Gastroesophageal sphincter (tissue), 4 donors: ENCODE results near the gene PKD2. TPM values are rescaled to one million over a fixed set of nuclear protein-coding genes. Genes with fewer than 3 reads are reported as not detected.

ENCODE experiments used
- ATAC-seq: fragments of 150-250 bp; one replicate; pipeline ENCODE4 v1.9.1; 2016; ENCODE audit warnings: mild to moderate bottlenecking, moderate library complexity
- H3K27ac ChIP-seq, 4 donors: fragments of 200-600 bp; sonication (generic) in 3 of 4; 1 replicate in 3 of 4; 2 replicates in 1 of 4; pipeline ENCODE4 v1.5.1; 2016 to 2019
- H3K27me3 ChIP-seq: fragments of 200-600 bp; sonication (generic); one replicate; pipeline ENCODE4 v1.5.1; 2019
- H3K36me3 ChIP-seq, 2 donors: fragments of 200-600 bp; sonication (generic); one replicate each; pipeline ENCODE4 v1.5.1; 2019; ENCODE audit warnings: control low read depth in 1 of 2
- H3K4me1 ChIP-seq, 3 donors: fragments of 200-600 bp; sonication (generic); 1 replicate in 2 of 3; 2 replicates in 1 of 3; pipeline ENCODE4 v1.5.1; 2016 to 2019; ENCODE audit warnings: control low read depth in 2 of 3
- H3K4me3 ChIP-seq, 2 donors: fragments of 200-600 bp; sonication (generic); one replicate each; pipeline ENCODE4 v1.5.1; 2019; ENCODE audit warnings: mild to moderate bottlenecking in 1 of 2, moderate library complexity in 1 of 2
- H3K9me3 ChIP-seq, 3 donors: fragments of 200-600 bp; sonication (generic); one replicate each; pipeline ENCODE4 v1.5.1; 2017 to 2019; ENCODE audit warnings: control low read depth in 2 of 3
- EP300 ChIP-seq: sonication (generic); formaldehyde crosslinking; IDR thresholded peaks from one replicate; pipeline ENCODE4 v1.6.1; 2017; ENCODE audit warnings: antibody characterized with exemption, mild to moderate bottlenecking
- POLR2A ChIP-seq, 2 donors: fragments of 450-650 bp; IDR thresholded peaks; one replicate each; pipeline ENCODE4 v1.6.1; 2017; ENCODE audit warnings: antibody characterized with exemption in 2 of 2, mild to moderate bottlenecking in 2 of 2, moderate library complexity in 1 of 2
- POLR2AphosphoS5 ChIP-seq: sonication (generic); formaldehyde crosslinking; IDR thresholded peaks from one replicate; pipeline ENCODE4 v1.6.1; 2017; ENCODE audit warnings: antibody characterized with exemption
- WGBS, 2 donors: methylation state at CpG; one replicate each; pipeline ENCODE4 v1.1.5; 2018; ENCODE audit warnings: low coverage in 1 of 2; 5-methylcytosine and 5-hydroxymethylcytosine counted together
- total RNA-seq, 4 donors: library from RNA; depleted of rRNA; stranded (reverse); fragments of >200 nt; gene quantifications; one replicate each; pipeline ENCODE4 v1.1.0, GENCODE V29; 2016
- TF ChIP-seq, protein P1 (sequence below), 4 experiments: fragments of 200-600 bp in 2 of 4; fragments of 450-650 bp in 2 of 4; sonication (generic) in 1 of 4; IDR thresholded peaks; one replicate each; pipeline ENCODE4 v1.5.1; 2017 to 2019; ENCODE audit warnings: antibody characterized with exemption in 4 of 4, mild to moderate bottlenecking in 2 of 4, moderate library complexity in 2 of 4

The PKD2 gene
- total RNA-seq, 4 donors from 2014 or later, result 84.5 to 125 (median 117) TPM

DNA sequence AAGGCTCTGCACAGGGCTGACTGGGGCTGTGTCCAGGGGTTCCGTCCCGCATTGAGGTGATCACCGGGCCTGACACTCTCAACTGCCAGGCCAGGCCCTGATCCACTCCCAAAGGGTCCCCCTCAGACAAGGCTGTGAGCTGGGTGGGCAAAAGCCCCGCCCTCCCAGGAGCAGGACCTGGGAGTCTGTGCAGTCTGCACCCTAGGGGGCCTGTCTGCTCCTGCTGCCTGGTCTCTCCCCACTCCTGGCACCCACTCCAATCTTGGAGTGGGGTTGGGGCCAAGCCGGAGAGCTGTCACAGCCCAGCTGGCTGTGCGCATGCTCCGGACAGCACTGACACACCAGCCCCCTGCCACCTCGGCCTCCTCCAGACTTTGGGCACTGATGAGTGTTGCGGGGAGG is 41.3 kb upstream of the PKD2 start:
- WGBS, 2 donors, result no CpG with 5 or more reads among the region's 9 CpGs
- Histone ChIP-seq H3K9me3 (no peaks in the 10 kb centered on the region), H3K36me3 (no peaks in the 10 kb centered on the region), H3K27me3 (peaks cover 5% of the 10 kb centered on the region), H3K4me3 (no peak overlapping the region), H3K27ac (no peak overlapping the region), H3K4me1 (no peaks in the 10 kb centered on the region)
- peak; percentile 16 for ATAC-seq
- TF ChIP-seq POLR2A (IDR thresholded peaks at IDR 0.05), result no peak
- TF ChIP-seq EP300, result no peak
- TF ChIP-seq POLR2AphosphoS5, result no peak
- TF ChIP-seq, protein P1, sequence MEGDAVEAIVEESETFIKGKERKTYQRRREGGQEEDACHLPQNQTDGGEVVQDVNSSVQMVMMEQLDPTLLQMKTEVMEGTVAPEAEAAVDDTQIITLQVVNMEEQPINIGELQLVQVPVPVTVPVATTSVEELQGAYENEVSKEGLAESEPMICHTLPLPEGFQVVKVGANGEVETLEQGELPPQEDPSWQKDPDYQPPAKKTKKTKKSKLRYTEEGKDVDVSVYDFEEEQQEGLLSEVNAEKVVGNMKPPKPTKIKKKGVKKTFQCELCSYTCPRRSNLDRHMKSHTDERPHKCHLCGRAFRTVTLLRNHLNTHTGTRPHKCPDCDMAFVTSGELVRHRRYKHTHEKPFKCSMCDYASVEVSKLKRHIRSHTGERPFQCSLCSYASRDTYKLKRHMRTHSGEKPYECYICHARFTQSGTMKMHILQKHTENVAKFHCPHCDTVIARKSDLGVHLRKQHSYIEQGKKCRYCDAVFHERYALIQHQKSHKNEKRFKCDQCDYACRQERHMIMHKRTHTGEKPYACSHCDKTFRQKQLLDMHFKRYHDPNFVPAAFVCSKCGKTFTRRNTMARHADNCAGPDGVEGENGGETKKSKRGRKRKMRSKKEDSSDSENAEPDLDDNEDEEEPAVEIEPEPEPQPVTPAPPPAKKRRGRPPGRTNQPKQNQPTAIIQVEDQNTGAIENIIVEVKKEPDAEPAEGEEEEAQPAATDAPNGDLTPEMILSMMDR (IDR thresholded peaks at IDR 0.05), result no peak

DNA sequence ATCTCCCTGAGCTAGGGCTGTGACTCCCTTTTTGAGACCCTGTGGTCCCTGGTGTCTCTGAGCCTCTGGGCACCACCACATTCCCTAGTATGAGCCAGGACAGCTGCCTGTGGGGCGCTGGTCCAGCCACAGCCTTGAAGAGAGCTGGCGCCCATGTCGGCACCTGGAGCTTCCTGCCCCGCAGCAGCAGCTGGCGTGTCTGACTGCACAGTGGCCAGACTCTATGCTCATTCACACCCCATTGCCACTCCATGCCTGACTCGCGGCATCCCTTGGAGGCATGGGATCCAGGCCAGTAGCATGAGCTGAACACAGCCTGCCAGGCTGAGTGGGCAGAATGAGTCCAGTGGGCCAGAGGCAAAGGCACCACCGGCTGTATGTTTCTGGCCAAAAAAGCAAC is 40.2 kb upstream of the PKD2 start:
- TF ChIP-seq, protein P1 (IDR thresholded peaks at IDR 0.05), result no peak
- Histone ChIP-seq H3K4me1 (no peaks in the 10 kb centered on the region), H3K4me3 (no peak overlapping the region), H3K36me3 (no peaks in the 10 kb centered on the region), H3K9me3 (no peaks in the 10 kb centered on the region), H3K27me3 (peaks cover 5% of the 10 kb centered on the region), H3K27ac (no peak overlapping the region)
- 100% methylated on average over 3 of the region's 8 CpGs; no CpG with 5 or more reads in 1 of the 2 donors for WGBS, 2 donors
- ATAC-seq, result no peak

DNA sequence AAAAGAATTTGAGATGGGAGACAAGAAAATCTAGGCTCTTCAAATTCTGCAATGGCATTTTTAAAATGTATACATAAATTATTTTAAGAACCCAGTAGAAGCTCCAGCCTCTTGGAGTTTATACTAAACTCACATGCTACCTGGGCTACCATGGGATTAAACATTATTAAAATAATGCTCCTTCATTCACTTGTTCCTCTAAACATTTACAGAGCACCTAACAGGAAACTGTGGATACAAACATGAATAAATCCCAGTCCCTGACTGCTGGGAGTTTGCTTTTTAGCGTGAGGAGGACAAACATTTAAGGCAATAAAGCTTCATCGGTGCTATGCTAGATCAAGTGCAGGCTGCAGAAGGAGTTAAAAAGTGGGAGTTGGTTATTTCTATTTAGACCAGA is 37.3 kb upstream of the PKD2 start:
- Histone ChIP-seq H3K36me3 (no peaks in the 10 kb centered on the region), H3K27ac (no peak overlapping the region), H3K27me3 (peaks cover 5% of the 10 kb centered on the region), H3K9me3 (no peaks in the 10 kb centered on the region), H3K4me1 (peaks cover 0 to 9% (median 0%) of the 10 kb centered on the region in 3 donors), H3K4me3 (no peak overlapping the region)
- no peak for ATAC-seq
- TF ChIP-seq, protein P1 (IDR thresholded peaks at IDR 0.05), result no peak
- TF ChIP-seq POLR2A (IDR thresholded peaks at IDR 0.05), result no peak
- TF ChIP-seq POLR2AphosphoS5, result no peak
- no peak for TF ChIP-seq EP300
- 84 to 86% methylated on average over 2 of the region's 2 CpGs for WGBS, 2 donors

DNA sequence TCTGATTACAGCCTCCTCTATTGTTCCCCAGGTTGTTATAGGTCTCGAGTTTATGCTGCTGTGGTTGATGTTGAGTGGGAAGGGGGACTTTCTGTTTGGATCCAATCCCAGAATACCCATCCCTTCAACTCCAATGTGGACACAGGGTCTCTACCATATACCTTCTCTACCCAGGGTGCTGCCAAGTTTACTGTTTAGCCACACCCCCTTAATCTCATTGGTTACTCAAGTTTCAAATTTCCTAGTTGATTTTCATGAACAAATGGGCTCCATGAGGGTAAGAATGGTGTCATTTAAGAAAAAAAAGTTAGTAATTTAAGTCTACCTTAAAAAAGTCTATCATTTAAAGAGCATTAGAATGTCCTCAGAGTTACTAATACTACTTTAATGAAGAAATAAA is 35.6 kb upstream of the PKD2 start:
- Histone ChIP-seq H3K4me1 (peaks cover 0 to 9% (median 0%) of the 10 kb centered on the region in 3 donors), H3K4me3 (no peak overlapping the region), H3K27me3 (no peaks in the 10 kb centered on the region), H3K9me3 (no peaks in the 10 kb centered on the region), H3K36me3 (no peaks in the 10 kb centered on the region), H3K27ac (no peak overlapping the region)
- 20 to 86% methylated on average over 1 of the region's 1 CpG for WGBS, 2 donors
- TF ChIP-seq POLR2A (IDR thresholded peaks at IDR 0.05), result no peak
- no peak for TF ChIP-seq POLR2AphosphoS5
- TF ChIP-seq, protein P1 (IDR thresholded peaks at IDR 0.05), result no peak
- TF ChIP-seq EP300, result no peak
- ATAC-seq, result no peak

DNA sequence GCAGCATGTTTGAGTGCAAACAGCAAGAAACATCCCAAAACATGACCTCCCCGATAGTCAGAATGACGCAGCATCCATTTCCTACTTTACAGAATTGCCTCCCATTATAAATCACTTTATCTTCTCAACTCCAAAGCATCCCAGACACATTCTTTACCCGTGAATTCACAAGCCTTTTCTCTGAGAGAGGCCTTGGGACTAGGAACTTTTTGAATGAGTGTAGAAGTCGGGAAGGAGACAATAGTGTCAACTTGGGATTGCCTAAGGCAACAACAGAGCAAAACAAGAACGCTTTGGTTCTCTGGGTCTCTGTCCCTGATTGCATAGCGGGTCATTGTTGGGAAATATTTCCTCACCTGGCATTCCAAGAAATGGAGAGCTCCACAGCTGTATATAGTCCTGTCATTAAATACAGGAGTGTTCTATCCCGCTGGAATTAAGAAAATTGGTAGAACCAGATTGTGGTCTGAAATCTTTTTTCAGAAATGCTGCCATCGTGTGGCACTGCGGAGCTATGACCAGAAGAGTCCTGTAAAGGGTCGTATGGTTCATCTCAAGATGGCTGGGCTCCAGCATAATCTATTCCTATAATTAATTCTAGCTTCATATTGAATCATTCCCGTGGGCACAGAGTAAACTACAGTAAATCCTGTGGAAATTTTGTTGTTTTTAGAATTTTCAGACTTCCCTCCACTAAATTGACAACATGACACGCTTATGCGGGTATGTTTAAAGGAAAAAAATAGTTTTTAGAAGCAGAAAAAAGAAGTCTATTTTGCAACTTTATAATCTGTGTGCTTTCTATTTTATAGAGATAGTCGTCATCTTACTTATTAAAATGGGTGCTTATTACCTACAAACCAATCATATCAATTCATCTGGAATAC is 33.9 kb upstream of the PKD2 start:
- WGBS, 2 donors, result 24 to 30% methylated on average over 14 of the region's 14 CpGs
- Histone ChIP-seq H3K9me3 (no peaks in the 10 kb centered on the region), H3K27me3 (no peaks in the 10 kb centered on the region), H3K4me1 (peaks cover 0 to 9% (median 0%) of the 10 kb centered on the region in 3 donors), H3K27ac (peak overlapping the region in 1 of 4 donors; percentile 45), H3K36me3 (no peaks in the 10 kb centered on the region), H3K4me3 (peak overlapping the region; percentile 7 to 24)
- TF ChIP-seq, protein P1 (IDR thresholded peaks at IDR 0.05), result peak; percentile 70 to 83 (median 76)
- TF ChIP-seq POLR2A (IDR thresholded peaks at IDR 0.05), result no peak
- ATAC-seq, result peak; percentile 60
